MM.1S (cell line): ENCODE results near the gene ANO2.

Experiments used
- DNase-seq: peaks from one replicate; pipeline ENCODE4 v3.0.0-alpha.2; 2015
- H2AFZ ChIP-seq: fragments of 300-600 bp; sonication (generic); 2 replicates; pipeline ENCODE4 v1.6.0; 2016; ENCODE audit warnings: antibody characterized with exemption, low read length
- H3F3A ChIP-seq: fragments of 300-600 bp; sonication (generic); 2 replicates; pipeline ENCODE4 v1.6.1; 2016; ENCODE audit warnings: mild to moderate bottlenecking, antibody characterized with exemption, low read length, moderate library complexity, mixed read lengths; ENCODE audit not compliant: insufficient read depth
- H3K27ac ChIP-seq: fragments of 300-600 bp; sonication (generic); 2 replicates; pipeline ENCODE4 v1.5.1; 2016; ENCODE audit warnings: mild to moderate bottlenecking, low read length
- H3K27me3 ChIP-seq: fragments of 300-600 bp; sonication (generic); replicated peaks from 2 replicates; pipeline ENCODE4 v1.6.0; 2016; ENCODE audit warnings: low read length; ENCODE audit not compliant: insufficient read depth
- H3K36me3 ChIP-seq: fragments of 300-600 bp; sonication (generic); replicated peaks from 2 replicates; pipeline ENCODE4 v1.6.1; 2016; ENCODE audit warnings: mild to moderate bottlenecking, low read length, mixed read lengths; ENCODE audit not compliant: insufficient read depth
- H3K4me1 ChIP-seq: fragments of 300-600 bp; sonication (generic); 2 replicates; pipeline ENCODE4 v1.6.1; 2016; ENCODE audit warnings: low read length, mixed read lengths
- H3K4me2 ChIP-seq: fragments of 300-600 bp; sonication (generic); 2 replicates; pipeline ENCODE4 v1.6.0; 2016; ENCODE audit warnings: low read depth, low read length
- H3K4me3 ChIP-seq: fragments of 300-600 bp; sonication (generic); 2 replicates; pipeline ENCODE4 v1.5.1; 2016; ENCODE audit warnings: low read length, mixed read lengths
- H3K79me2 ChIP-seq: fragments of 300-600 bp; sonication (generic); 2 replicates; pipeline ENCODE4 v1.6.1; 2016; ENCODE audit warnings: mixed run types, low read length, mixed read lengths
- H3K9ac ChIP-seq: fragments of 300-600 bp; sonication (generic); 2 replicates; pipeline ENCODE4 v1.6.1; 2016; ENCODE audit warnings: low read length, mixed read lengths
- H3K9me2 ChIP-seq: fragments of 300-600 bp; sonication (generic); replicated peaks from 2 replicates; pipeline ENCODE4 v1.6.1; 2016; ENCODE audit warnings: mild to moderate bottlenecking, low read length, mixed read lengths; ENCODE audit not compliant: insufficient read depth
- H3K9me3 ChIP-seq: fragments of 300-600 bp; sonication (generic); replicated peaks from 2 replicates; pipeline ENCODE4 v1.6.1; 2016; ENCODE audit warnings: mild to moderate bottlenecking, low read length, mixed read lengths; ENCODE audit not compliant: insufficient read depth
- H4K20me1 ChIP-seq: fragments of 300-600 bp; sonication (generic); 2 replicates; pipeline ENCODE4 v1.6.1; 2016; ENCODE audit warnings: mild to moderate bottlenecking, low read length, moderate library complexity, mixed read lengths; ENCODE audit not compliant: insufficient read depth
- EZH2 ChIP-seq: fragments of 300-600 bp; sonication (generic); optimal IDR thresholded peaks from 2 replicates; pipeline ENCODE3; 2017; ENCODE audit warnings: low read depth, mild to moderate bottlenecking, antibody characterized with exemption, low read length, mixed read lengths
- EZH2phosphoT487 ChIP-seq: fragments of 300-600 bp; sonication (generic); IDR thresholded peaks from 2 replicates; pipeline ENCODE4 v1.6.1; 2018; ENCODE audit warnings: antibody characterized with exemption, low read length
- TF ChIP-seq, protein P1 (sequence below): fragments of 300-600 bp; sonication (generic); IDR thresholded peaks from 2 replicates; pipeline ENCODE4 v1.5.1; 2016; ENCODE audit warnings: antibody characterized with exemption, low read length, mixed read lengths

The ANO2 gene

DNA sequence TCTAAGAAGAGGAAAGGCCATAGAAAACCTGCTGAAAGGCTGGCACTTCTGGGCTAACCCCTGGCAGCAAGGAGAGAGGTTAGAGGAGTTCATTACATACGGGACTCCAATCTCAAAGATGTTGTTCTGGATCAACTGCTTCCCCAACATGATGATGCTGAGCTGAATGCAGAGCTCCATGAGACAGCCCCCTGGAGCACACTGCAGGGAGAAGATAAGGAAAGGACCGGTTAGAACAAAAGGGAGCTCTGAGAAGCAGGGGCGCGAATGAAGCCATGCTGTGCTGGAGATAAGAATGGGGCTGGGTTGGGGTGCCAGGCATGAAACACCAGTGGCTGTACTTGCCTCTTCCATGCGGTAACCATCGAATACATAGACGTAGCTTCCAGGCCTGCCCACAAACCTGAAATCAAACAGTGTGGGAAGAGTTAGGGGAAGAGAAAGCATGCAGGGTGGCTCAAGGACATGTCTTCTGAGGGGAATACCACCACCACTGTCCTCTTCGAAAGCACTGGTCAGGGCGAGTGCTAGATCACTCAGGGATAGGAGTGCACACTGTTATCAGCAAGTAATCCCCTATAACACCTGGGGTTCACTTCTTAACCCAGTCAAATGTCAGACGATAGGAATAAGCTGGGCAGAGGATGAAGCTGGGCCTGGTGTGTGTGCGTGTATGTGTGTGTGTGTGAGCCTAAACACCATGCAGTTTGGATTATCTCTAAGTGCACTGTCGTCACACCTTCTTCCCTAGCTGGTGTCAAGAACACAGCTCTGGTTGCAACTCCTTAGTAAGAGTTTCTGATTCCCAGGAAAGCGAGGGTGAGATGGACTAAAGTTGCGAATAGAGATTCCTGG, 332.3 kb downstream of the ANO2 start:
- no peaks in the 10 kb centered on the region for H3K9me3 ChIP-seq
- no peaks in the 10 kb centered on the region for H3K9me2 ChIP-seq
- no peaks in the 10 kb centered on the region for H3K79me2 ChIP-seq
- no peak for DNase-seq
- H2AFZ ChIP-seq, result no peak overlapping the region
- H3F3A ChIP-seq, result no peaks in the 10 kb centered on the region
- H3K36me3 ChIP-seq, result no peaks in the 10 kb centered on the region
- no peak overlapping the region for H3K4me2 ChIP-seq
- no peak overlapping the region for H3K9ac ChIP-seq
- H4K20me1 ChIP-seq, result no peaks in the 10 kb centered on the region
- H3K4me1 ChIP-seq, result no peaks in the 10 kb centered on the region
- TF ChIP-seq EZH2, result no peak
- TF ChIP-seq, protein P1, sequence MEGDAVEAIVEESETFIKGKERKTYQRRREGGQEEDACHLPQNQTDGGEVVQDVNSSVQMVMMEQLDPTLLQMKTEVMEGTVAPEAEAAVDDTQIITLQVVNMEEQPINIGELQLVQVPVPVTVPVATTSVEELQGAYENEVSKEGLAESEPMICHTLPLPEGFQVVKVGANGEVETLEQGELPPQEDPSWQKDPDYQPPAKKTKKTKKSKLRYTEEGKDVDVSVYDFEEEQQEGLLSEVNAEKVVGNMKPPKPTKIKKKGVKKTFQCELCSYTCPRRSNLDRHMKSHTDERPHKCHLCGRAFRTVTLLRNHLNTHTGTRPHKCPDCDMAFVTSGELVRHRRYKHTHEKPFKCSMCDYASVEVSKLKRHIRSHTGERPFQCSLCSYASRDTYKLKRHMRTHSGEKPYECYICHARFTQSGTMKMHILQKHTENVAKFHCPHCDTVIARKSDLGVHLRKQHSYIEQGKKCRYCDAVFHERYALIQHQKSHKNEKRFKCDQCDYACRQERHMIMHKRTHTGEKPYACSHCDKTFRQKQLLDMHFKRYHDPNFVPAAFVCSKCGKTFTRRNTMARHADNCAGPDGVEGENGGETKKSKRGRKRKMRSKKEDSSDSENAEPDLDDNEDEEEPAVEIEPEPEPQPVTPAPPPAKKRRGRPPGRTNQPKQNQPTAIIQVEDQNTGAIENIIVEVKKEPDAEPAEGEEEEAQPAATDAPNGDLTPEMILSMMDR, result no peak
- TF ChIP-seq EZH2phosphoT487, result no peak
- no peak overlapping the region for H3K4me3 ChIP-seq
- no peak overlapping the region for H3K27ac ChIP-seq
- H3K27me3 ChIP-seq, result no peaks in the 10 kb centered on the region

DNA sequence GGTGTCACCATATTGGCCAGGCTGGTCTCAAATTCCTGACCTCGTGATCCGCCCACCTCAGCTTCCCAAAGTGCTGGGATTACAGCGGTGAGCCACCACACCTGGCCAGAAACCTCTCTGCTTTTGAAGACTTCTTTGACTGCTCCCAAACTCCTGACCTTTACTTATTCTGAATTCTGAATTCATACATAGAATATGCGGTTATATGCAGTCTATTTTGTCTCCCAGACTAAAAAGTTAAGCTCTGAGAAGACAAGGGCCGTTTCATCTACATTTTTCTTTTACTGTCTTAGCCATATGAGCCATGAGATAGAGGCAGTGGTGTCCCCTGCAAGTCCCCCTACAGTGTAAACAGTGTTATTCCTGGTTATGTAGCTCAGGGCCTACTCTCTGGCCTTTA, 333.9 kb downstream of the ANO2 start:
- Histone ChIP-seq H2AFZ (no peak overlapping the region), H3K9me3 (no peaks in the 10 kb centered on the region), H3K27ac (no peak overlapping the region), H3K9ac (no peak overlapping the region), H3K4me2 (no peak overlapping the region), H3K27me3 (no peaks in the 10 kb centered on the region), H3K4me3 (no peak overlapping the region), H3K79me2 (no peaks in the 10 kb centered on the region), H4K20me1 (no peaks in the 10 kb centered on the region), H3F3A (no peaks in the 10 kb centered on the region), H3K36me3 (no peaks in the 10 kb centered on the region), H3K9me2 (no peaks in the 10 kb centered on the region), H3K4me1 (no peaks in the 10 kb centered on the region)
- TF ChIP-seq, protein P1, result no peak
- no peak for TF ChIP-seq EZH2phosphoT487
- TF ChIP-seq EZH2, result no peak
- DNase-seq, result no peak

DNA sequence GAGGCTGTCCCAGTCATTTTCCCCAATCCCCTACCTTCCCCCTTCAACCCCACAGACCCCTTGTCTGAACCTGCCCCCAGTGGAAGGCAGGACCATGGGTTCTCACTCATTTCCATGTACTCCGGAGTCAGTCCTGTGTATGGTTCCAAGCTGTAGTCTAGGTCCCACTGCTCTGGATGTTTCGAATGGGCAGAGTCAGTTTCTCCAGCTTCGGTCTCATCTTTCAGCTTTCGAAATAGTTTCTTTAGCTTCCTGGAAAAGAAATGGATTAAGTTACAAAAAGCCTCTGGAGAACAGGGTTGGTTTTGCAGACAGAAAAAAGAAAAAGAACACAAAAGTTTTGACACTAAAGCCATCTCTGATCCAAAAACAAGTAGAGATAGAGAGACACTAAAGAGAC, 345.7 kb downstream of the ANO2 start:
- no peak overlapping the region for H3K9ac ChIP-seq
- no peaks in the 10 kb centered on the region for H3K9me3 ChIP-seq
- TF ChIP-seq EZH2, result no peak
- TF ChIP-seq, protein P1, result no peak
- TF ChIP-seq EZH2phosphoT487, result no peak
- no peak overlapping the region for H3K4me2 ChIP-seq
- H3K9me2 ChIP-seq, result no peaks in the 10 kb centered on the region
- H3K4me3 ChIP-seq, result no peak overlapping the region
- H3K27me3 ChIP-seq, result no peaks in the 10 kb centered on the region
- H3K4me1 ChIP-seq, result no peaks in the 10 kb centered on the region
- no peak for DNase-seq
- no peaks in the 10 kb centered on the region for H3F3A ChIP-seq
- no peaks in the 10 kb centered on the region for H3K79me2 ChIP-seq
- H3K27ac ChIP-seq, result no peak overlapping the region
- H4K20me1 ChIP-seq, result no peaks in the 10 kb centered on the region
- H3K36me3 ChIP-seq, result no peaks in the 10 kb centered on the region
- no peak overlapping the region for H2AFZ ChIP-seq
